GM13977 (cell line): ENCODE data around the gene LPAR2.

Experiments
- DNase-seq: peaks from one replicate; pipeline ENCODE4 v3.0.0; 2012; ENCODE audit warnings: low spot score
- CTCF ChIP-seq: IDR thresholded peaks from 2 replicates; pipeline ENCODE4 v1.5.1; 2012; ENCODE audit warnings: mild to moderate bottlenecking, control low read depth; ENCODE audit not compliant: insufficient read depth; ENCODE audit errors: extremely low read depth, missing control alignments
- in situ Hi-C: fragments of 300-500 bp; cut with MboI; formaldehyde crosslinking; loops from one replicate; pipeline ENCODE4 v1.12.0; 2022; ENCODE audit warnings: low sequenced_read_pairs, low pct_unique_long_range_greater_than_20kb, mixed read lengths, inconsistent platforms; ENCODE audit not compliant: unreplicated experiment

The LPAR2 gene

DNA sequence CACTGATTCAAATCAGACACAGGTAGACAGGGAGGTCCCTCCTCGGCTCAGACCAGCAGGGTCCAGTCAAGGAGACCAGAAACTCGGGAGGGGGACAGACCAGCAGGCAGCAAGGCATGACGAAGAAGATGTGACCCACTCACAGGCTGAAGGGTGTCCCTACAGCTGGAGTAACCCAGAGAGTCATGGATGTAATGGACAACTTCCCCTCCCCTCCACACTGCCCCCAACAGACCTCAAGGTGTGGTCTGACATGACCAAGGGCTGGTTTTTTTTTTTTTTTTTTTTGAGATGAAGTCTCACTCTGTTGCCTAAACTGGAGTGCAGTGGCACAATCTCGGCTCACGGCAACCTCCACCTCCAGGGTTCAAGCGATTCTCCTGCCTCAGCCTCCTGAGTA is 43.7 kb downstream of the LPAR2 start:
- no peak for DNase-seq
- no peak for TF ChIP-seq CTCF
- in situ Hi-C loops, result no loop called here

GRCh38 chr19:19582471-19582870 is 45.5 kb downstream of the LPAR2 start:
- in situ Hi-C loops, result no loop called here
- no peak for TF ChIP-seq CTCF
- DNase-seq, result no peak

- DNase-seq, result no peak
- TF ChIP-seq CTCF, result no peak
- in situ Hi-C loops, result no loop called here
Measured at GRCh38 chr19:19581391-19581790, 46.6 kb downstream of the LPAR2 start.

GRCh38 chr19:19580418-19580817 is 47.6 kb downstream of the LPAR2 start:
- no peak for TF ChIP-seq CTCF
- DNase-seq, result no peak
- in situ Hi-C loops, result no loop called here

DNA sequence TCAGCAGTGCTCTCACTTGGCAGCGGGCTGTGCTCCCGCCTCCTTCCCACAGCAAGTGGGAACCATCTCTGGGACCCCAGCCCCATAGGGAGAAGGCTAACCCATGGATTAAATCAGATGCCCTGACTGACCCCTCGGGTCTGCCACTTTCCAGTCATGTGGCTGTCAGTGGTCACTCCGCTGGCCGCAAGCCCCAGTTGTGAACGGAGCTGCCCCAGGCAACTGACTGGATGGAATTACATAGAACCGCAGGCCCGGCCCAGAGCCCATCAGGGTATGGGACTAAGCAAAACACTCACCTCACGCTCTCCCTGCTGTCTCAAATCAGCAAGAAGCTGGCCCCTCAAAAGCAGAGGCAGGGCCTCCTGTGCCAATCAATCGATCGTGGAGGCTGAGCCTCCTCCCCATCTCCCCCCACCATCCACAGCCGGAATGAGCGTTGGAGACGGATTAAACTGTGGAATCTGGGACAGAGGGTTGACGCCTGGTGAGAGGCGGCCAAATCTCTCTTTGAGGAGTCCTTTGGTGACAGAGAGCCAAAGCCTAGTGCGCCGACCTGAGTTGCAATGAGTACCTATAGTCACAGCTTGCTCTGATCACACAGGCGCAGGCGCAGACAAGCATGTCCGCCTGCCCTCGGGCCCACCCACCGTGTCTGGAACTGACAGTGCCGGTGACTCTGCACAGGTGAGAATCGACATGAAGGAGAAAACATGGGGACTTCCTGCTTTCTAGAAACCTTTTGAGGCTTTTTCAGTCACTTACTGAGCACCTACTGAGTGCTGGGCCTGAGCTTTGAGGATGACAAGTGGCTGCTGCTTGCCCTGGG is 48.3 kb downstream of the LPAR2 start:
- TF ChIP-seq CTCF, result no peak
- in situ Hi-C loops, result no loop called here
- DNase-seq, result no peak

DNA sequence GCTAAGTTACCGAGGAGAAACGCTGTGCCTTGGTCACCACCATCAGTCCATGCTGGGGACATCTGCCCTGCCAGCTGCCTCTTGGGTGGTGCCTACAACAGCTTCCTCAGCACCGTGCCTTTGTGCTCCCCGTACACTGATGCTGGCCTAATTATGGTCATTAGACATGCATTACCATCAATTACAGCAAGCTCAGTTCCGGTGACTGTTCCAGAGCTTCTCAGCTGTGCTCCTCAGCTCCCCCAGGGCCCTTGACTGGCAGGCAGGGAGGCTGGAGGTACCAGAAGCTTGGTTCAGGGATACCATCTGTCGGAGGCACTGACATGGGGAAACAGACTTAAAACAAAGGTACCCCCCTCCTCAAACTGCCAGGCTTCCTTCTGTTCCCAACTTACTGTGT is 49.8 kb downstream of the LPAR2 start:
- in situ Hi-C loops, result no loop called here
- TF ChIP-seq CTCF, result no peak
- no peak for DNase-seq

DNA sequence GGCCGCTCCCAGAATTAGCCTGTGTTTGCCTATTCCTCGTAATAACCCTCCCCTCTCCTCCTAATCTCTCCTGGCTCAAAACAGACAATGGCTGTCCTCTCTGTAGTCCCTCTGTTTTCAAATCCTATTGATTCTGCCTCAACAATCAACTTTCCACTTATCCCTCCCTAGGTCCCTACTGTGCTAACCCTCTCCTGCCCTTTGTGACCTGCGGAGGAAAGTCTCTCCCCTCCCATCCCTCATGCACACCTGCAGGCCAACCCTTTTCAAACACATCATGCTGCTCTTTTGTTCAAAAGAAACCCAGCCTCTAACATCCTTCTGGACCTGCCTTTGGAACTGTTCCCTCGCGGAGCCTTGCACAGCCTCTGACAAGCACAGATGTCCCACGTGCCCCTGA is 52.6 kb downstream of the LPAR2 start:
- TF ChIP-seq CTCF, result no peak
- no peak for DNase-seq
- in situ Hi-C loops, result no loop called here
